Uterus (tissue), 4 donors: ENCODE measurements around the gene RHOH. TPM values are rescaled to one million over a fixed set of nuclear protein-coding genes. Genes with fewer than 3 reads are reported as not detected.

ENCODE experiments used
- DNase-seq, 2 donors: peaks; one replicate each; pipeline ENCODE4 v3.0.0-alpha.2; 2019 to 2020
- H3K27ac ChIP-seq, 2 donors: fragments of 200-600 bp; sonication (generic); 1 replicate in 1 of 2; 2 replicates in 1 of 2; pipeline ENCODE4 v1.5.1; 2016 to 2018
- H3K27me3 ChIP-seq, 2 donors: fragments of 200-600 bp; sonication (generic); one replicate each; pipeline ENCODE4 v1.5.1; 2018 to 2019; ENCODE audit warnings: control low read depth in 1 of 2
- H3K36me3 ChIP-seq, 2 donors: fragments of 200-600 bp; sonication (generic); one replicate each; pipeline ENCODE4 v1.5.1; 2019; ENCODE audit warnings: control low read depth in 1 of 2
- H3K4me1 ChIP-seq, 2 donors: fragments of 200-600 bp; sonication (generic); one replicate each; pipeline ENCODE4 v1.5.1; 2018 to 2019; ENCODE audit warnings: control low read depth in 1 of 2
- H3K4me3 ChIP-seq, 2 donors: fragments of 200-600 bp; sonication (generic); 1 replicate in 1 of 2; 2 replicates in 1 of 2; pipeline ENCODE4 v1.5.1; 2018 to 2019; ENCODE audit warnings: mild to moderate bottlenecking in 1 of 2
- H3K9me3 ChIP-seq, 2 donors: fragments of 200-600 bp; sonication (generic); one replicate each; pipeline ENCODE4 v1.5.1; 2019; ENCODE audit warnings: control low read depth in 1 of 2
- POLR2A ChIP-seq, 2 donors: fragments of 450-650 bp; IDR thresholded peaks; one replicate each; pipeline ENCODE4 v1.6.1; 2016; ENCODE audit warnings: antibody characterized with exemption in 2 of 2, mild to moderate bottlenecking in 1 of 2, moderate library complexity in 1 of 2
- intact Hi-C: fragments of 100-400 bp; cut with DNase I; formaldehyde crosslinking; loops from one replicate; pipeline ENCODE4 v1.15.1; 2023; ENCODE audit warnings: low total_unique reads
- total RNA-seq, 4 donors: library from RNA; depleted of rRNA in 3 of 4; stranded (reverse); fragments of >200 nt in 3 of 4; gene quantifications; one replicate each; pipeline versions ENCODE4 v1.1.0 to v1.2.4, GENCODE V29; 2014 to 2023
- TF ChIP-seq, protein P1 (sequence below), 4 experiments: fragments of 200-600 bp in 2 of 4; fragments of 450-650 bp in 2 of 4; sonication (generic) in 2 of 4; IDR thresholded peaks; one replicate each; pipeline ENCODE4 v1.5.1; 2016 to 2019; ENCODE audit warnings: antibody characterized with exemption in 4 of 4, mild to moderate bottlenecking in 2 of 4, moderate library complexity in 1 of 4
- donor health status: DM: yes; HTN: yes; CAD: no.

Gene RHOH
- total RNA-seq, 4 donors from 2014 or later = 1.5 to 37.1 (median 3.0) TPM

DNA sequence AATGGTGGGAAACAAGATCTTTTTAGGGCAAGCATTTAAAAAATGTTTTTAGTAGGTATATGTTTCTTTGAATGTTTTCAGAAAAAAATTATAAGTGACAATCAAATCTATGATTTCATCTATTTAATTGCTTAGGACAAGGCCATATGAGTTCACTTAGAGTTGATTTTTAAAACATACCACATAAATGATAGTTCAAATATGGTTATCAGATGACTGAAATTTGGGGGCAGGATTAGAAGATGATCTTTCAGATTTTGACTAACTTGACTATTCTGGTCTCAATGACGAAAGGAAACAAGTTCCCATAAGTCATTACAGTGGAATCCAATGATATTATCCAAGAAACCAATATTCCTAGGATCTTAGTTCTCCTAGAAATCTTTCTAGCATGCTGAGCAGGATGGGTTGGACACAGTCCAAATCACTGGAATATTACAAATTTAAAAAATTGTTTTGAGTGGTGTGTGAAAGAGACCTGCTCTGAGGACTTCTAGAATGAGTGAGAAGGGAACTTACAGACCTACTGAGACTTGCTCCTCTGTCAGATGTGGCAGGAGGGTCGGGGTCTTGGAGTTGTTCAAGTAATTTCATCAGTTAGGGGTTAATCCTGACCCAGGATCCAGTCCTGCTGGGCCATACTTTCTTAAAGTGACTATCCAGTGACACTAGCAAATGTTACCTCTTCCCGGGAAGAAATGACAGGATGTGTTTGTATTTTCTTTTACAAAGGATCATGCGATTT is 20.0 kb downstream of the RHOH start:
- H3K9me3 ChIP-seq = no peaks in the 10 kb centered on the region
- intact Hi-C loops = no loop called here
- TF ChIP-seq, protein P1, sequence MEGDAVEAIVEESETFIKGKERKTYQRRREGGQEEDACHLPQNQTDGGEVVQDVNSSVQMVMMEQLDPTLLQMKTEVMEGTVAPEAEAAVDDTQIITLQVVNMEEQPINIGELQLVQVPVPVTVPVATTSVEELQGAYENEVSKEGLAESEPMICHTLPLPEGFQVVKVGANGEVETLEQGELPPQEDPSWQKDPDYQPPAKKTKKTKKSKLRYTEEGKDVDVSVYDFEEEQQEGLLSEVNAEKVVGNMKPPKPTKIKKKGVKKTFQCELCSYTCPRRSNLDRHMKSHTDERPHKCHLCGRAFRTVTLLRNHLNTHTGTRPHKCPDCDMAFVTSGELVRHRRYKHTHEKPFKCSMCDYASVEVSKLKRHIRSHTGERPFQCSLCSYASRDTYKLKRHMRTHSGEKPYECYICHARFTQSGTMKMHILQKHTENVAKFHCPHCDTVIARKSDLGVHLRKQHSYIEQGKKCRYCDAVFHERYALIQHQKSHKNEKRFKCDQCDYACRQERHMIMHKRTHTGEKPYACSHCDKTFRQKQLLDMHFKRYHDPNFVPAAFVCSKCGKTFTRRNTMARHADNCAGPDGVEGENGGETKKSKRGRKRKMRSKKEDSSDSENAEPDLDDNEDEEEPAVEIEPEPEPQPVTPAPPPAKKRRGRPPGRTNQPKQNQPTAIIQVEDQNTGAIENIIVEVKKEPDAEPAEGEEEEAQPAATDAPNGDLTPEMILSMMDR (IDR thresholded peaks at IDR 0.05) = no peak
- no peak for TF ChIP-seq POLR2A (IDR thresholded peaks at IDR 0.05)
- no peaks in the 10 kb centered on the region for H3K27me3 ChIP-seq
- no peaks in the 10 kb centered on the region for H3K4me1 ChIP-seq
- H3K36me3 ChIP-seq = no peaks in the 10 kb centered on the region
- H3K27ac ChIP-seq = no peak overlapping the region
- H3K4me3 ChIP-seq = no peak overlapping the region
- no peak for DNase-seq

DNA sequence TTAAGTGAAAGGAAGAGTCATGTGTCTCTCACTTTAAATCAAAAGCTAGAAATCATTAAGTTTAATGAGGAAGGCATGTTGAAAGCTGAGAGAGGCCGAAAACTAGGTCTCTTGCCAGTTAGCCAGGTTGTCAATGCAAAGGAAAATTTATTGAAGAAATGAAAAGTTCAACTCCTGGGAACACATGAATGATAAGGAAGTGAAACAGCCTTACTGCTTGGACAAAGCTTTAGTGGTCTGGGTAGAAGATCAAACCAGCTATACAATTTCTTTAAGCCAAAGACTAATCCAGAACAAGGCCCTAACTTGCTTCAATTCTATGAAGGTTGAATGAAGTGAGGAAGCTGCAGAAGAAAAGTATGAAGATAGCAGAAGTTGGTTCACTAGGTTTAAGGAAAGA is 24.9 kb downstream of the RHOH start:
- Histone ChIP-seq H3K27me3 (no peaks in the 10 kb centered on the region), H3K36me3 (no peaks in the 10 kb centered on the region), H3K4me3 (no peak overlapping the region), H3K9me3 (no peaks in the 10 kb centered on the region), H3K27ac (no peak overlapping the region), H3K4me1 (no peaks in the 10 kb centered on the region)
- TF ChIP-seq POLR2A (IDR thresholded peaks at IDR 0.05) = no peak
- TF ChIP-seq, protein P1 (IDR thresholded peaks at IDR 0.05) = no peak
- DNase-seq = no peak
- intact Hi-C loops = no loop called here

DNA sequence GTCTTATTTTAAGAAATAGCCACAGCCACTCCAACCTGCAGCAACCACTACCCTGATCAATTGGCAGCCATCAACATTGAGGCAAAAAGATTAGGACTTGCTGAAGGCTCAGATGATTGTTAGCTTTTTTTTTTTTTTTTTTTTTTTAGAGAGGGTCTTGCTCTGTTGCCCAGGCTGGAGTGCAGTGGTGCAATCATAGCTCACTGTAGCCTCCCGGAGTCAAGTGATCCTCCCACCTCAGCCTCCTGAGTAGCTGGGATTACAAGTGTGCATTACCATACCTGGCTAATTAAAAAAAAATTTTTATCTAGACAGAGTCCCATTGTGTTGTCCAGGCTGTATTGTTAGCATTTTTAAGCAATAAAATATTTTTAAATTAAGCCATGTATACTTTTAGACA is 26.5 kb downstream of the RHOH start:
- H3K36me3 ChIP-seq = no peaks in the 10 kb centered on the region
- H3K4me1 ChIP-seq = no peaks in the 10 kb centered on the region
- intact Hi-C loops = no loop called here
- TF ChIP-seq POLR2A (IDR thresholded peaks at IDR 0.05) = no peak
- TF ChIP-seq, protein P1 (IDR thresholded peaks at IDR 0.05) = no peak
- H3K27me3 ChIP-seq = no peaks in the 10 kb centered on the region
- no peak overlapping the region for H3K27ac ChIP-seq
- no peaks in the 10 kb centered on the region for H3K9me3 ChIP-seq
- DNase-seq = no peak
- H3K4me3 ChIP-seq = no peak overlapping the region

DNA sequence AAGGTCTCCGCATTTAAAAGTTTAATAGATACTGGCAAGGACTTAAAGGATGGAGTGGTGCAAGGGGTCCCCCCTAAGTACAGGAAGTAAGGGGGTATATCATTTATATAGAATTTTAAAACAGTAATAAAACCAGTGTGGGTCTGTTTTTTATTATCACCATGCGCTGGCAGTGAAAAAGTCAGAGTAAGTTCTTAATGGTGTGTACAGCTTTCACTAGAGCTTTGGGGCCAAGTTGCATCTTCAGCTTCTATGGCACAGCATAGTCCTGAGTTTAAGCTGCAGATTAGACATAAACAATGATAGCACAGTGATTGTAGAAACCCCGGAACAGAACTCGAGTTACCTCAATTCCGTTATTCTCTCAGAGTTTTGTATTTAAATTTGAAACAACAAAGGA is 27.6 kb downstream of the RHOH start:
- TF ChIP-seq, protein P1 (IDR thresholded peaks at IDR 0.05) = no peak
- TF ChIP-seq POLR2A (IDR thresholded peaks at IDR 0.05) = no peak
- intact Hi-C loops = no loop called here

DNA sequence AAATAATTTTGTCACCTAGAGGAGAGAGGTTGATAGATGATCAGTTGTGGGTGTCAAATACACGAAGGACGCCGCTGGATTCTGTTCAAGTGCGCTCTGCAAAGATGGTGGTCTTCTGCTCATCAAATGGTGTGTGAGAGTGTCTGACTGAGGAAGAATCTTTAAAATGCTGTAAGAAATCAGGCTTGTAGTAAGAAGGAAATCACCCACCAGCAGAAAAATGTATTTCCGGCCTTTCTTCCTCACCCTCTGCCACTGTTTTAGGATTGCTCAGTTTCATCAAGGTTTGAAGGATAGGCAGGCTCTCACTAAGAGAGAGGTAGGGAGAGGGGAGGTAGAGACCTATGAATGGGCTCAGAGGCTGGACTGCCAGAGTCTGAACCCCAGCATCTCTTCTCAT is 28.7 kb downstream of the RHOH start:
- H3K4me1 ChIP-seq = no peaks in the 10 kb centered on the region

More for the DNA sequence above, 27.6 kb downstream of the RHOH start:
- Histone ChIP-seq H3K9me3 (no peaks in the 10 kb centered on the region), H3K4me3 (no peak overlapping the region), H3K36me3 (no peaks in the 10 kb centered on the region), H3K4me1 (no peaks in the 10 kb centered on the region), H3K27me3 (no peaks in the 10 kb centered on the region), H3K27ac (no peak overlapping the region)
- no peak for DNase-seq

More for the DNA sequence above, 28.7 kb downstream of the RHOH start:
- no peaks in the 10 kb centered on the region for H3K9me3 ChIP-seq
- intact Hi-C loops = no loop called here
- no peak overlapping the region for H3K27ac ChIP-seq
- H3K4me3 ChIP-seq = no peak overlapping the region
- H3K27me3 ChIP-seq = no peaks in the 10 kb centered on the region
- no peak for TF ChIP-seq POLR2A (IDR thresholded peaks at IDR 0.05)
- TF ChIP-seq, protein P1 (IDR thresholded peaks at IDR 0.05) = no peak
- H3K36me3 ChIP-seq = no peaks in the 10 kb centered on the region
- DNase-seq = no peak
